NK-92 treated with Interleukin-12 subunit alpha and Interleukin-12 subunit beta, amount 100 ng/mL, for 24 hours (cell line): ENCODE data around the gene SH3BP4.
"Not testable (repeated sequence)": the region's sequence is repeated elsewhere in the genome, so short reads cannot be mapped to it uniquely, and the experiment has no call there.

Experiments
- DNase-seq: peaks from one replicate; lab custom pipeline; 2025; lab: John Stamatoyannopoulos, UW

The SH3BP4 gene

DNA sequence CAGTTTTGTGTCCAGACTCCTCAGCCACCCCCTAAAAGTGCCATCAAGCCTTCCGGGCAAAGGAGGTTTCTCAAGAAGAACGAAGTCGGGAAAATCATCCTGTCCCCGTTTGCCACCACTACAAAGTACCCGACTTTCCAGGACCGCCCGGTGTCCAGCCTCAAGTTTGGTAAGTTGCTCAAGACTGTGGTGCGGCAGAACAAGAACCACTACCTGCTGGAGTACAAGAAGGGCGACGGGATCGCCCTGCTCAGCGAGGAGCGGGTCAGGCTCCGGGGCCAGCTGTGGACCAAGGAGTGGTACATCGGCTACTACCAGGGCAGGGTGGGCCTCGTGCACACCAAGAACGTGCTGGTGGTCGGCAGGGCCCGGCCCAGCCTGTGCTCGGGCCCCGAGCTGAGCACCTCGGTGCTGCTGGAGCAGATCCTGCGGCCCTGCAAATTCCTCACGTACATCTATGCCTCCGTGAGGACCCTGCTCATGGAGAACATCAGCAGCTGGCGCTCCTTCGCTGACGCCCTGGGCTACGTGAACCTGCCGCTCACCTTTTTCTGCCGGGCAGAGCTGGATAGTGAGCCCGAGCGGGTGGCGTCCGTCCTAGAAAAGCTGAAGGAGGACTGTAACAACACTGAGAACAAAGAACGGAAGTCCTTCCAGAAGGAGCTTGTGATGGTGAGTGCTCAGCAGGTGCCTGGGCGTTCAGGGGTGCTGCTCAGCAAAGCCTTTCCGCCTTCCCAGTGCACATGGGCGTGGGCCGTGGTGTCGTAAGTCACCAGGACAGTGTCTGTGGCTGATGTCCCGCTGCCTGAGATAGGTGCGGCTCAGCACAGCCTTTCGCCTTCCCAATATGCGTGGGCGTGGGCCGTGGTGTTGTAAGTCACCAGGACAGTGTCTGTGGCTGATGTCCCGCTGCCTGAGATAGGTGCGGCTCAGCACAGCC is 91.0 kb downstream of the SH3BP4 start:
- DNase-seq, result no peak

DNA sequence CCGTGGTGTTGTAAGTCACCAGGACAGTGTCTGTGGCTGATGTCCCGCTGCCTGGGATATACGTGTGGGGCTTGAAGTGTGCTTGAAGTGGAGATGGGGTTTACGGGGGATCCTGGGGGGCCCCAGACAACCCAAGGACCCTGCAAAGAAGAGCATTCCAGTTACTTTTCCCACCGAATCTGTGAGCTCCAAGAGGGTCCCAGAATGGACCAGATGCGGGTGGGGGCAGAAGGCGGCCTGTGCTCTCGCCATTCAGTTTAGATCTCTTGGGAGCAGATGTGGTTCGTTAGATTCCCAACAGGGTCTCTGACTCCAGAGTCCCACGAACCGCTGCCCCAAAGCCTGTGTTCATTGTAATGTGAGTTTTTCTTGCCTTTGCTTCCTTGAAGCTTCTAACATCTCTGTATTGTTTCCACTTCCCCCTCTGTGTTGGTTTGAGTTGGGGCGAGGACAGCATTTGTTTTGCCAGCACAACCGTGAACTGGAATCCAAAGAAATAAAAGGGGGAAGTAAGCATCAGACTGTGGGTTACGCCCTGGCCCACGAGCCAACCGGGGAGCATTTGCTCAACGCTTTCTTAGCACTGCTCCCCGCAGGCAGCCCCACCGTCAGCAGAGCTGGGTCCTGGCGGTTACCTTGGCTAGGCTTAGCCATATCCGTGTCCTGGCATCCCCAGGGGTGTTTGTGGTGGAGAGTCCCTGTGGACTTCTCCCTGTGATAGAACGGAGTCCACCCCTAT is 92.1 kb downstream of the SH3BP4 start:
- DNase-seq, result no peak

DNA sequence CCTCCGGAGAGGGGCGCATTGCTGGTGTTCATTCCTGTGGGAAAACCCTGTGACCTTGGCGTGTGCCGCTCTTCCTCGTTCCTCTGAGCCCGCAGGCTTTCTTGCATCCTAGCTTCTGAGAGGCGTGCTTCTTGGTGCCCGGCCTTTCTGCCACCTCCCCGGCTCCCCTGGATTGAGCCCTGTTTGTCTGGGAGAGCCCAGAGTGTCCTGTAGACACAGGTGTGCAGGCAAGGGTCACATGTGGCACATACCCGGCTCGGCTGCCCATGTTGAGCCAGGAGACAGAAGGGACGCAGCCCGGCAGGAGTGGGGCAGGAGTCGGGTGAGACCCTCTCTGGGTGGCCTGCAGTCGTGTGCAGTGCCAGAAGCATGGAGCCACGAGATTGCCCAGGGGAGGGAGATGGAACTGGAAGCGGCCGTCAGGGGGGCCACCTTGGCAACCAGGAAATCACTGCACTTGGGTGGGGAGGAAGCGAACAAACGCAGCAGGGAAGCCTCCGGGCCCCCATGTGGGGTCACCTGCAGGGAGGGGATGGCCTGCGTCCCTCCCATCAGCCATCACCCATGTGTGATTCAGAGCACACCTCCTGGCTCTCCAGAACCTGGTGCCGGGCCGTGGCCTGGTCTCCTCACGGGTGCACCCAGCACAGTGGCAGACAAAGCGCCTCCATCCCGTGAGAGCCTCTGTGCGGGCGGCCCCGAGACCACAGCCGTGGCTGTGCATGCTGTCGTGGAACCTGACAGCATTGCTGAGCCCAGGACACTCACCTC is 92.9 kb downstream of the SH3BP4 start:
- DNase-seq, result no peak

DNA sequence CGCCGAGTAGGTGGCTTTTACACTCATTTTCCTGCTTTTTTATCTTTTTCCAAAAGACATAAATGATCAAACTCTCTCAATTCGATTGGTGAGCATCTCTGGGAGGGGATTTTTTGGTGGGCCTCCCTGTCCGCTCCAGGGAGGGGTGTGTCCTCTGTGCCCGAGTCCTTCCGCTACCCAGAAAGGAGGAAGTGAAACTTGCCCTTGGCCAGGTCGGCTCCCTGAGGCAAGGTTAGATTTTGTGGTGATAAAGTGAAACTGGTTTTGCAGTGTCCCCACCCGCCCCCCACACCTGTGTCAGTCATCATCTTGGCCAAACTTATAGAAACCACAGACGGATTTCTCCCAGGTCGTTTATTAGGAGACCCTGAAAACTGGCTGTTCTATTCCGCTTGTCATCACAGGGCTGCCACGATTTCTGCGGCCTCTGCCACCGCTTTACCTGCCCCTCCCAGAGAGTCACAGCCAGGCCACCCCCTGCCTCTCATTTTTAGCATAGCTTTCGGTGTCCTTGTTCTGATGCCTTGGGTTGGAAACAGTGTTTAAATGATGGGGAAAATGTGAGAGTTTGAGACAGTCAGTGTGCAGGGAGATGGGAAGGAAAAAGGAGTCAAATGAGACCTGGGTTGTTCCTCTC is 93.6 kb downstream of the SH3BP4 start:
- DNase-seq, result no peak

DNA sequence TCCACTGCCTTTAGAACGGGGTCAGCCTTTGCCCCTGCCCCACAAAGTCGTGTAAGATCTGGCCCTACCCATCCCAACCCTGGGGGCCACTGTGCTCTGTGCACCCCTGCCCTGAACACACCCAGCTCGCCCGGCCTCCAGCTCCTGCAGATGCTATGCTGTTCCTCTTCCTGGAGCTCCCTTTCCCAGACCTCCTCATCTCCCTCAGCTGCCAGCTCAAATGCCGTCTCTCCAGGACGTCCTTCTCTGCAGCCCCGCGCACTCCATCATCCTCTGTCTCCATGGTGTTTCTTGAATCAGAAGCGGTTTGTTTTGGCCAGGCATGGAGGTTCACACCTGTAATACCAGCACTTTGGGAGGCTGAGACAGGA is 94.1 kb downstream of the SH3BP4 start:
- no peak for DNase-seq

DNA sequence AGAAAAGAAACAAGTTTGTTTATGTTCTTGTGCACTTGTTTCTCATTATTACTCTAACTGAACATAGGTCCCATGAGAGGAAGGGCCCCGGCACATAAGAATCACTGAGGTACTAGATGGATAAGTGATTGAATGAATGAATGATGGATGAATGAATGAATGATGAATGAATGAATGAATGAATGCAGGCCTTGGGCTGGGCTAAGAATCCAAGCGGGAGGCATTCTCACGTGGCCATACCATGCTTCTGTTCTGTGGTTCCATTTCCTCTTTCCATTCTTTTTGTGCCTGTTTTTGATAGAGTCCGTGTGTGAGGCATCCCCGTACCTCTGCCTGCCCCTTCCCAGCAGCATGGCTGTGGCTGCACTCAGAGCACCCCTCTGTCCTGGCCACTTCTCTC is 94.8 kb downstream of the SH3BP4 start:
- DNase-seq, result no peak

DNA sequence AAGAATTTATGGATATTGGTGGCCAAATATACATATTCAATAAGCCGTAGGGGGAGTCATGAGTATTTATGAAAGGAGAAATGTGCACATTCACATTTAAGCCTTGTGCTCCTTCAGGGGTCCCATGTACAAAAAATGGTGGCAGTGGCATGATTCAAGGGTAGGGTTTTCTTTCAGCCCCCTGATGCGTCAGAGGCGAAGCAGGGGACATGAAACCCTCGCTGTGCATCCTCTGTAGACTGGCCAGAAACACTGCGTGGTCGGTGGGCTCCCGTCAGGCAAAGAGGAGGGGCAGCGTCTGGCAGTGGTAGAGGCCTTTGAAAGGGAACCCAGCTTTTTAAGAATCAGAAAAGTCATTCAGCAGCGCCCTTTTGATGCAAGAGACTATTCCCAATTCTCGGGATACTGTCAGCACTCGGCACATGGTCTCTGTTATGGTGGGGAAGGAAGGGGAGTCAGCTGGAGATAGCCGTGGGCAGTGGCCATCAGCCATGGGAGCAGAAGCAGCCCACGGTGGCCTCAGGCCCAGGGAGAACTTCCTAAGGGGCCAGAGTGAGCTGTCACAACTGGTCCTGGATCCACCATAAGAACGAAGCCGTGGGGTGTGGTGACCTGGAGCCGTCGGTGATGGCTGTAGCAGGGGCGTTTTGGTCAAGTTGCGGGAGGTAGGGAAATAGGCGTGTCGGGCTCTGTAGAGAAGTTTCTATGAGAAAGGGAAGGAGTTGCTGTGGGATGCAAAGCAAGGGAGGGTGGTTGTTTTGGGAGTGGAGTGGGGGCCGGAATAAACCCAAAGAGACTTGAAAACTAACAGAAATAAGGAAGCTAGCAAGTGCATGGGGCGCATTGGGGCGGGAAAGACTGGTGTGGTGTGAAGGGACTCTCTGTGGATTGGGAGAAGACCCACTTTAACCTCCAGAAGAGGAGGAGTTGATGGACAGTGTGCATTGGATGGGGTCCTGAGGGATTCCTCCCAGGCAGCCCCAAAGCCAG is 95.6 kb downstream of the SH3BP4 start:
- DNase-seq, result no peak

DNA sequence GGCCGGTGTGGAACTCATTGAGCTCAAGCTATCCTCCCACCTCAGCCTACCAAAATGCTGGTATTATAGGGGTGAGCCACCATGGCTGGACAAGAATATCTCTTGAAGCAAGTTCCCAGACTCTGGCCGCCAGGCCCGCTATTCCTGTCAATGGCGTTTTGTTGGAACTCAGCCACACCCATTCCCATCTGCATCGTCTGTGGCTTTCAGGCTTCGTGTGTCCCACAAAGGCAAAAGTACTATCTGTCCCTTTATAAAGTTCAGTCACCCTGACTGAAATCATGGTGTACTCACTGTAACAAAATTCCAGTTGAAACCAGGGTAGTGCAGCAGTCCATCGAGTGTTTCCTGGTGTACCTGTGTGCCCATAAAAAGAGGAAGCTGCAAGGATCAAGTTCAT is 96.7 kb downstream of the SH3BP4 start:
- no peak for DNase-seq

DNA sequence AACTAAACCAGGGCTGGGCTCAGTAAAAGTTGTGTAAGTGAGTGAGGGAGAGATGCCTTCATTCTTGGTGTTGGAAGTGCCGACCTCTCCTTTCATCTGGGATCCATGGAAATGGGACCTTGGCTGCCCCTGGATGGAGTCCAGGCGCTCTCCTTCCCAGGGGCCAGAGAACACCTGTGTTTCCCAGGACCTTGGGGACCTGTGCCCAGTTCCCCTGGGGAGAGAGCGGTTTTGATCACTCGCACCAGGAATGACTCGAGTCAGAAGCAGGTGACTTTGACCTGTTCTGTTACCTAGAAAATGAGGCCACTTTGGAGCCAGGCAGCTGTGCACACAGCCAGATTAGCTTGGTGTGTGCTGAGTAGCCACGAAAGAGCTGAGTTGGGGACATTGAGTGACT is 97.3 kb downstream of the SH3BP4 start:
- DNase-seq, result no peak

DNA sequence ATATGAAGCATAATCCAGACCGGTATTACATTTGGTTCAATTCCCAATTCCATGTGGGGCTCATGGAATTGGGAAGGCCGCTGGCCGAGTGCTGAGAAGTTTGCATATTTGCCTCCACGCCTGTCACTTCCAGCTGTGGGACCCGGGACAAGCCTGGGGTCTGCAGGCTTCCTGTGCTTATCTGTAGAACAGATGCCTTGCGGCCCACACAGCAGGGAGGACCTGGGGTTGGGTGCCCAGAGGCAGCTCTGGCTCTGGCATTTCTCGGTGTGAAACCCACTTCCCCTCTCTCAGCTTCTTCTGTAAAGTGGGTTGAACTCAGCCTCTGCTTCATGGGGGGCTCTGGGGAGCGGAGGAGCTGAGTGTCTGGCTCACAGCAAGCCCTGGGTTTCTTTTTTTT is 97.9 kb downstream of the SH3BP4 start:
- DNase-seq, result no peak

DNA sequence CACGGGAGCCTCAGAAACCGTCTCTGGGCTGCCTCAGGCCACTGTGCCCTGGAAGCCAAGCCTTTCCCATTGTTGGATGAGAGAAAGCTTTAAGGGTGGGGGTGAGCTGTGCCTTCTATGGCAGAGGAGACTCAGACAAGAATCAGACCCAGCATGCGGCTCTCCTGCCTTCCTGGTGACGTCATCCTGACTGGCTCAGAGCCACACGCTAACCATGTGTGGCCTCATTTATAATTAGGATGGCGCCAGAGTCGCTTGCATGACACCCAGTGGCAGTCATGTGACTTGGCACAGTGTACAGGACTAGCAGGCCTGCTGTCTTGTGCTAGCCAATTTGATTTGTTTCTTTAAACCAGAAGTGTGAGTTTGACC is 99.1 kb downstream of the SH3BP4 start:
- no peak for DNase-seq

DNA sequence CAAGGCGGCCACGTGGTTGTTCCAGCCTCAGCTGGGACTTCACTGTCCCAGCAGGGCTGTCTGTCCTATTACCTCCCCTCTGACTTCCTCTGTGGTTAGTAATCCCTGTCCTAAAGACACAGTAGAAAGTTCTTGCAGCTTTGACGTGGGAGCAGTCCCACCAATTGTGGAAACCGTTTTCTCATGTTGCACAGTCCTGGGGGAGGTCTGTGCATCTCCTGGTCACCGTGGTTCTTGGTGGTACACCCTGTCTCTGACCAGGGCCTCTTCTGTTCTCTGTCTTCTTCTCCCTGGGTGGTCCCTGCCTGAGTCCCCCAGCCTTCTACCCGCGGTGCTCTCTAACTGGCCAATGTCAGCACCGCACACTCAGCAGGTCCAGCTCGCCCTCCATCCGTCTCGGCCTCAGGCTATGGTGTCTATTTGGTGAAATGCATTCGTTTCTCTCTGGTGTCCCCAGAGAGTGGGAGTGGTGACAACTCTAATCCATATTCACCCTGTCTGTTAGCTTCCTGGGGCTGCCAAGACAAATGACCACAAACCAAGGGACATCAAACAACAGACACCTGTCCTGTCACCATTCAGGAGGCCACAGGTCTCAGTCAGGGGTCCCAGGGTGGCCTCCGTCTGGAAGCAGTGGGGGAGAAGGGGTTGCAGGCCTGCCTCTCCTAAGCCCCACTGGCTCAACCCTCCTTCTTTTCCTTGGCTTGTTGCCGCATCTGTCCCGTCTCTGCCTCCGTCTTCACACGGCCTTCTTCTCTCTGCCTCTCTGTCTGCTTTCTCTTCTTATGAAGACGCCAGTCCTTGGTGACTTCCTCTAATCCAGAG is 99.8 kb downstream of the SH3BP4 start:
- DNase-seq, result no peak

DNA sequence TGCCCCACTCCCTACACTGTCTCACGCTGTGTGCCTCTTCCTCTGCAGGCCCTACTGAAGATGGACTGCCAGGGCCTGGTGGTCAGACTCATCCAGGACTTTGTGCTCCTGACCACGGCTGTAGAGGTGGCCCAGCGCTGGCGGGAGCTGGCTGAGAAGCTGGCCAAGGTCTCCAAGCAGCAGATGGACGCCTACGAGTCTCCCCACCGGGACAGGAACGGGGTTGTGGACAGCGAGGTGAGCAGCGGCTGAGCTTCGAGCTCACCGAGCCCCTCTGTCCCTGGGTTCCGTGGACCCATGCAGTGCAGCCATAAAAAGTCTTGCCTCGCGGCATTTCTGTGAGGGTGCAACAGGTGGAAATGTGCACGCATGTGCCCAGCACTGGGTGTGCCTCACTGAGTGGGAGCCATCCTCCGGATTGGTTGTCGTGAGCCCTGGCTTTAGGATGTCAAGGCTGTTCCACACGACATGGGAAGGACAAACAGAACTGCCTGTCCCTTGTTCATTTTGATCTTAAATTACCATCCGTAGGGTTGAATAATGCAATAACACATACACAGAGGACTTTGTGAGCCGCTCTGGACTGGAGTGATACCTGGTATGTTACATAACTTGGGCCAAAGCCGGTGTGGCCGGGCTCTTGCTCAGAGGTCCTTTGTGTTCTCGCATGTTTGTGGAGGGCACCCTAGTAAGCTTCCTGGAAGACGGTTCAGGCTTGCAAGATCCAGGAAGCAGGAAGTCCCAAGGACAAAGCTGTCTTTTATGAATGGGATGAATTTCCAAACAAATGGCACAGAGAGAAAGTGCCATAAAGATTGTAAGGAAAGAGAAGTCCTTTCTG is 100.9 kb downstream of the SH3BP4 start:
- no peak for DNase-seq

DNA sequence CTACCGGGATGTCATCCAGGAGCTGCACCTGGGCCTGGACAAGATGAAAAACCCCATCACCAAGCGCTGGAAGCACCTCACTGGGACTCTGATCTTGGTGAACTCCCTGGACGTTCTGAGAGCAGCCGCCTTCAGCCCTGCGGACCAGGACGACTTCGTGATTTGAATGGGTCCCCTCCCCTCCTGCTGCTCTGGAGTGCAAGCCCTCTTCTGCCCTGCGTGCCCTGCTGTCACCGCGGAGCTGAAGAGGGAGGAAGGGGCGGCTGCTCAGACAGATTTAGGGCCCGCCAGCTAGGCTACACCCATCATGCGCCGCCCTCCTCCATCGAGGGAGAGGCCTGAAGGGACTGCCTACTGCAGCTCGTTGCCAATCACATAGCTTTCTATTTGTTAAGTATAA is 101.8 kb downstream of the SH3BP4 start:
- no peak for DNase-seq

DNA sequence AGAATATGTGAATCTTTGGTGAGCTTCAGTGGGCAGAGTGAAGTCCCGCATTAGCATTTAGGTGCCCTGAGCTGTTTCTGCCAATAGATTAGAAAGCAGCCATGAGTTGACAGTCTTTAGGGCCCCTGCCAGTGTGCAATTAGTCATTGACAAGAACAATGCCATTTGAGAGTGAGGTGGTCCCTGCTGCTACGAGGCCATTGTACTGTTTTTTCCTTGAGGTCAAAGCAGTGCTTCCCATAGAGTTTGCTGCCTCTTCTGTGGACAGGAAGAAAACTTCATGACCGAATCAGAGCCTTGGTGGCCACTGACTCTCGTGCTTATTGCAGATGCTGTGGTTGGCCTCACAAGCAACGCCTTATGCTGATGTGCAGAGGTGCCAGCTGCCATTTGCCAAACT is 102.7 kb downstream of the SH3BP4 start:
- DNase-seq, result no peak

DNA sequence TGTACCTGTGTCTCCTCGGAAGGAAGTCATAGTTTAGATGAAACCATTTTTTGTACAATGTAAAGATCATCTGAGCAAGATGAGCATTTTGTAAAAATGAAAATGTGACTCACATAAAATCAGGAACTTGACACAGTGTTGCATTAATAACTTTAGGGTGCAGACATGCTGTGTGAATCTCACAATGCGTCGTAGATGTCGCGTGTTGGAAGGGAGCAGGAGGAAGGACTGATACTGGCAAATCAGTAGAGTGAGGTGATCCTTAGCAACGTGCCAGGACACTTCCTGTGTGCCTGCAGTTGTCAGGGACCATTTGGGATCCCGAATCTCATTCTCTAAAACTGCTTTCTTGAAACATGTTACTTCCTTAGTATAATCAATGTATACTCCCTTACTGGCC is 103.1 kb downstream of the SH3BP4 start:
- DNase-seq, result no peak

DNA sequence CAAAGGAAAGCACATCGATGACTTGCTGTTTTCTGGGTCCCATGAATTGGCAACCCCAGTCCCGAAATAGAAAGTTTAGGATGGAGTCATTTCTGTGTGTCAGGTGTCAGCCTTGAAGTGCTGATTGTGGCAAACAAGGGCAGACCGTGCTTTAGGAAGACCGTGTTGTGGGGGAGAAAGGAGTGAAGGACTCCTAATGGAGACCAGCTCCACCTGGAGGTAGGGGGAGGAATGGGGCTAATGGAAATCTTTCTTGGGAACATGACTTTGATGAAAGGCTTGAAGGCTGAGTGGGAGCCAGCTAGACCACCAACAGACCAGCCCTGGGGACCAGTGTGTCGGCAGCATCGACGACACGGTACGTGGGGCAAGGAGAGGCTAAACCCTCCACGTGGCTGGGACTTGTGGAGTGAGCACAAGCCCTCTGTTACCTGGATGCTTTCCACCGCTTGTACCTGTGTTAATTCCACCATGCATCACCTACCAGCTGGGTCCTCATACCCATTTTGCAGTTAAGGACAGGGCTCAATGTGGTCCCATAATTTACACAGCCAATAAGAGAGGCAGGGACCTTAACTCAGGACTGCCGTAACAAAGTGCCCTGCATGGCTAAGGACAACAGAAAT is 104.2 kb downstream of the SH3BP4 start:
- DNase-seq, result no peak

DNA sequence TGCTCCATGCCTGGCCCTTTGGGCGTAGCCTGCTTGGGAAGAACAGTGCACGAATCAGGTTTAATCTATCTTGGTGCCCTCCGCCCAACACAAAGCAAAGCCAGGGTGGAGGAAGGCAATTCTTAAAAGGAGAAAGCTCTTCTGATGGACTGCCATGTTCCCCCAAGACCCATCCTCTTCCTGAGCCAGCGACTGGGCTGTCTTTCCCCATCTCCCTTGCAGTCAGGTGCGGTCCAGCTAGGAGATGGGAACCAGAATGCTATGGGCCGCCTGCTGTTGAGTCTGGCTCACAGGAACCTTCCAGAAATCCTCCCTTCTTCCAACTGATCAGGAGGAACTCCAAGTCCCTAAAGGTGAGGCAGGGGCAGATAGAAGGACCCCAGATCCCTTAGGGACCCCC is 105.0 kb downstream of the SH3BP4 start:
- no peak for DNase-seq

DNA sequence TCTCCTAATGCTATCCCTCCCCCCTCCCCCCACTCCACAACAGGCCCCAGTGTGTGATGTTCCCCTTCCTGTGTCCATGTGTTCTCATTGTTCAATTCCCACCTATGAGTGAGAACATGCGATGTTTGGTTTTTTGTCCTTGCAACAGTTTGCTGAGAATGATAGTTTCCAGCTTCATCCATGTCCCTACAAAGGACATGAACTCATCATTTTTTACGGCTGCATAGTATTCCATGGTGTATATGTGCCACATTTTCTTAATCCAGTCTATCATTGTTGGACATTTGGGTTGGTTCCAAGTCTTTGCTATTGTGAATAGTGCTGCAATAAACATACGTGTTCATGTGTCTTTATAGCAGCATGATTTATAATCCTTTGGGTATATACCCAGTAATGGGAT is 105.8 kb downstream of the SH3BP4 start:
- not testable (repeated sequence) for DNase-seq
